IPS DF 6.9 (cell line): ENCODE results near the gene ALX1.

ENCODE experiments used
- DNase-seq: peaks from one replicate; pipeline ENCODE4 v3.0.0-alpha.2; 2013; ENCODE audit warnings: low read depth, low spot score
- H3K27ac ChIP-seq: one replicate; pipeline ENCODE4 v1.5.1; 2013; ENCODE audit warnings: low read length, control low read depth
- H3K27me3 ChIP-seq: 2 replicates; pipeline ENCODE4 v1.6.1; 2013; ENCODE audit warnings: mild to moderate bottlenecking, low read length; ENCODE audit not compliant: control insufficient read depth, insufficient read depth
- H3K36me3 ChIP-seq: 2 replicates; pipeline ENCODE4 v1.6.1; 2013; ENCODE audit warnings: low read length; ENCODE audit not compliant: control insufficient read depth, insufficient read depth
- H3K4me1 ChIP-seq: 2 replicates; pipeline ENCODE4 v1.6.1; 2013; ENCODE audit warnings: low read length; ENCODE audit not compliant: control insufficient read depth, insufficient read depth
- H3K4me3 ChIP-seq: 2 replicates; pipeline ENCODE4 v1.5.1; 2013; ENCODE audit warnings: mild to moderate bottlenecking, low read length
- H3K9me3 ChIP-seq: 2 replicates; pipeline ENCODE4 v1.6.1; 2013; ENCODE audit warnings: low read length, inconsistent platforms; ENCODE audit not compliant: control insufficient read depth, insufficient read depth
- WGBS: extraction: QIAGEN DNeasy Blood & Tissue Kit; methylation state at CpG from one replicate; pipeline ENCODE4 v1.1.7; 2013; ENCODE audit warnings: mixed read lengths, missing lambda C conversion rate; ENCODE audit not compliant: insufficient read length, insufficient coverage; 5-methylcytosine and 5-hydroxymethylcytosine counted together

Gene ALX1

DNA sequence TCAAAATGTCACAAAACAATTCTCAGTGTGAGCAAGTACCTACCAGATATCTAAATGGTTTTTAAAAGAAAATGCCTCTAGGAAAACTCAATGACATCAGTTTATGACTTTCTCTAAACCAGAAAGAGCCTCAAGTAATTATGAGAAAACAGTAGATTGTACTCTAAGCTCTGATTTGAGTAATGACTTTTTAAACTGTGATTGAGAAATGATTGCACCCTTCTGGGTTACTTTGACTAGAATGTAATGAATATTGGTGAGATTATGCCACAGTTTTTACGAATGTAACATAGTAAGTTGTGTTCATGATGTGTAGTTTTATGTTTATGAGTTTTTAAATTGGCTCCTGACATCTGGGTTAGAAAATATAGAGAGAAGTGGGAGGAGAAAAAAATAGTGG lies 68.8 kb downstream of the ALX1 start:
- Histone ChIP-seq H3K4me1 (no peaks in the 10 kb centered on the region), H3K27me3 (no peaks in the 10 kb centered on the region), H3K36me3 (no peaks in the 10 kb centered on the region), H3K27ac (no peak overlapping the region), H3K9me3 (no peaks in the 10 kb centered on the region), H3K4me3 (no peak overlapping the region)
- WGBS: 100% methylated on average over 1 of the region's 1 CpG
- DNase-seq: no peak

- no peak overlapping the region for H3K27ac ChIP-seq
- no peaks in the 10 kb centered on the region for H3K27me3 ChIP-seq
- no peaks in the 10 kb centered on the region for H3K4me1 ChIP-seq
- no peak for DNase-seq
- no peaks in the 10 kb centered on the region for H3K9me3 ChIP-seq
- no peaks in the 10 kb centered on the region for H3K36me3 ChIP-seq
- no peak overlapping the region for H3K4me3 ChIP-seq
These were observed 70.3 kb downstream of the ALX1 start for GRCh38 chr12:85350356-85350755.
